Vagina (tissue), 2 donors: ENCODE measurements around the gene FBLN1. TPM values are rescaled to one million over a fixed set of nuclear protein-coding genes. Genes with fewer than 3 reads are reported as not detected.
"Not testable (repeated sequence)": the region's sequence is repeated elsewhere in the genome, so short reads cannot be mapped to it uniquely, and the experiment has no call there.

Source experiments
- DNase-seq, 2 donors: peaks; one replicate each; pipeline ENCODE4 v3.0.0-alpha.2; 2017; ENCODE audit errors: extremely low spot score in 2 of 2
- H3K27ac ChIP-seq: fragments of 200-600 bp; sonication (generic); one replicate; pipeline ENCODE4 v1.5.1; 2019
- H3K27me3 ChIP-seq: fragments of 200-600 bp; sonication (generic); one replicate; pipeline ENCODE4 v1.5.1; 2019
- H3K36me3 ChIP-seq, 2 donors: fragments of 200-600 bp; sonication (generic); one replicate each; pipeline ENCODE4 v1.5.1; 2017 to 2019
- H3K4me1 ChIP-seq: fragments of 200-600 bp; sonication (generic); one replicate; pipeline ENCODE4 v1.5.1; 2019
- H3K4me3 ChIP-seq, 2 donors: fragments of 200-600 bp; sonication (generic); 1 replicate in 1 of 2; 2 replicates in 1 of 2; pipeline ENCODE4 v1.5.1; 2016 to 2019
- H3K9me3 ChIP-seq: fragments of 200-600 bp; sonication (generic); one replicate; pipeline ENCODE4 v1.5.1; 2019
- CTCF ChIP-seq, 3 experiments: fragments of 450-650 bp in 2 of 3; fragments of 200-600 bp in 1 of 3; sonication (generic) in 1 of 3; IDR thresholded peaks; one replicate each; pipeline ENCODE4 v1.5.1; 2017 to 2019; ENCODE audit warnings: antibody characterized with exemption in 3 of 3, mild to moderate bottlenecking in 2 of 3, moderate library complexity in 2 of 3
- POLR2A ChIP-seq, 2 donors: fragments of 450-650 bp; IDR thresholded peaks; one replicate each; pipeline ENCODE4 v1.6.1; 2017; ENCODE audit warnings: antibody characterized with exemption in 2 of 2, mild to moderate bottlenecking in 2 of 2, moderate library complexity in 2 of 2
- POLR2AphosphoS5 ChIP-seq, 2 donors: sonication (generic); formaldehyde crosslinking; IDR thresholded peaks; one replicate each; pipeline ENCODE4 v1.9.0; 2017; ENCODE audit warnings: antibody characterized with exemption in 2 of 2, mild to moderate bottlenecking in 2 of 2, low read depth in 1 of 2; ENCODE audit not compliant: insufficient read depth in 1 of 2
- intact Hi-C: fragments of 100-400 bp; cut with DNase I; formaldehyde crosslinking; loops from one replicate; pipeline ENCODE4 v1.15.1; 2023
- total RNA-seq: library from RNA; depleted of rRNA; stranded (reverse); fragments of >200 nt; gene quantifications from one replicate; pipeline ENCODE4 v1.2.3, GENCODE V29; 2016

The FBLN1 gene
- total RNA-seq, 1 donor from 2014 or later: 1,019 TPM

GRCh38 chr22:45535290-45535689 lies 32.6 kb downstream of the FBLN1 start:
- Histone ChIP-seq H3K9me3 (no peaks in the 10 kb centered on the region), H3K4me1 (peaks cover 82% of the 10 kb centered on the region), H3K36me3 (peaks cover 0 to 7% of the 10 kb centered on the region in 2 donors), H3K4me3 (no peak overlapping the region), H3K27me3 (no peaks in the 10 kb centered on the region), H3K27ac (peak overlapping the region; percentile 92)
- TF ChIP-seq POLR2A (IDR thresholded peaks at IDR 0.05): no peak
- TF ChIP-seq POLR2AphosphoS5 (IDR thresholded peaks at IDR 0.05; ENCODE audit: insufficient read depth in 1 of 2, low read depth in 1 of 2): no peak
- TF ChIP-seq CTCF (IDR thresholded peaks at IDR 0.05): no peak
- DNase-seq: no peak
- intact Hi-C loops: loop anchor here (5.0 kb wide), 1 partner anchor 88 kb away; no protein-coding TSS in a partner anchor

- H3K4me1 ChIP-seq: peaks cover 82% of the 10 kb centered on the region
Observed at GRCh38 chr22:45535835-45536234, 33.2 kb downstream of the FBLN1 start.

GRCh38 chr22:45537734-45538181 lies 35.1 kb downstream of the FBLN1 start:
- Histone ChIP-seq H3K4me1 (peaks cover 63% of the 10 kb centered on the region), H3K27me3 (no peaks in the 10 kb centered on the region), H3K36me3 (peaks cover 0 to 27% of the 10 kb centered on the region in 2 donors), H3K4me3 (no peak overlapping the region), H3K27ac (peak overlapping the region; percentile 92), H3K9me3 (no peaks in the 10 kb centered on the region)
- DNase-seq: peak in 1 of 2 donors; percentile 97
- intact Hi-C loops: loop anchor here (5.0 kb wide), 1 partner anchor 90 kb away; no protein-coding TSS in a partner anchor
- TF ChIP-seq POLR2A (IDR thresholded peaks at IDR 0.05) (no peak), POLR2AphosphoS5 (IDR thresholded peaks at IDR 0.05; ENCODE audit: insufficient read depth in 1 of 2, low read depth in 1 of 2) (peak in 1 of 2 donors; percentile 81), CTCF (IDR thresholded peaks at IDR 0.05) (no peak)

More at GRCh38 chr22:45535835-45536234, 33.2 kb downstream of the FBLN1 start:
- not testable (repeated sequence) for H3K36me3 ChIP-seq, H3K4me3 ChIP-seq, DNase-seq, H3K27me3 ChIP-seq, H3K9me3 ChIP-seq
- intact Hi-C loops: loop anchor here (5.0 kb wide), 1 partner anchor 89 kb away; no protein-coding TSS in a partner anchor
- peak overlapping the region; percentile 92 for H3K27ac ChIP-seq

DNA sequence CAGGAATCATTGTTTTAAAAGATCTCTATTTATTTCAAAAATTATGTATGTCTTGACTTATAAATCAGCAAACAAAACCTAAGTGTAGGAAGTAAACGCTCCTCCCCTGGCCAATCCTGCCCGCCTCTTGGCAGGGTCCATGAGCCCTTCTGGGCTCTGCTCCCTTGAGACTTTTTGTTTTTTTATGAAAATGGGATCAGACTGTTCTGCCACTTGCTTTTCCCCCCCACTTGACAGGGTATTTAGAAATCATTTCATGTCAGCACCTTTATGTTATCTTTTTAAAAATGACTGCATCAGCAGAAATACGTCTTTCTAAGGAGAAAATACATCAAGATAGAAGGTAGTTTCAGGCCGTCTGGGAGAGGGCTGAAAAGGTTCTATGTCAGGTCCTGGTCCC lies 35.6 kb downstream of the FBLN1 start:
- Histone ChIP-seq H3K27me3 (no peaks in the 10 kb centered on the region), H3K4me3 (no peak overlapping the region), H3K27ac (peak overlapping the region; percentile 92), H3K4me1 (peaks cover 58% of the 10 kb centered on the region), H3K9me3 (no peaks in the 10 kb centered on the region), H3K36me3 (peaks cover 0 to 33% of the 10 kb centered on the region in 2 donors)
- intact Hi-C loops: loop anchor here (5.0 kb wide), 1 partner anchor 91 kb away; no protein-coding TSS in a partner anchor
- no peak for DNase-seq
- no peak for TF ChIP-seq POLR2AphosphoS5 (IDR thresholded peaks at IDR 0.05; ENCODE audit: insufficient read depth in 1 of 2, low read depth in 1 of 2)
- TF ChIP-seq POLR2A (IDR thresholded peaks at IDR 0.05): no peak
- TF ChIP-seq CTCF (IDR thresholded peaks at IDR 0.05): no peak

GRCh38 chr22:45540122-45540521 lies 37.4 kb downstream of the FBLN1 start:
- Histone ChIP-seq H3K4me3 (no peak overlapping the region), H3K9me3 (no peaks in the 10 kb centered on the region), H3K4me1 (peaks cover 48% of the 10 kb centered on the region), H3K36me3 (peaks cover 0 to 49% of the 10 kb centered on the region in 2 donors), H3K27me3 (no peaks in the 10 kb centered on the region), H3K27ac (peak overlapping the region; percentile 92)
- TF ChIP-seq POLR2A (IDR thresholded peaks at IDR 0.05) (no peak), CTCF (IDR thresholded peaks at IDR 0.05) (no peak), POLR2AphosphoS5 (IDR thresholded peaks at IDR 0.05; ENCODE audit: insufficient read depth in 1 of 2, low read depth in 1 of 2) (no peak)
- no peak for DNase-seq
- intact Hi-C loops: loop anchor here (10.0 kb wide), 1 partner anchor 225 kb away; no protein-coding TSS in a partner anchor
